Neuron (in vitro differentiated cells): ENCODE measurements around the gene TMOD2.
A peak's percentile ranks its signal among the peaks of the same experiment; 100 is the strongest.
"Not testable (repeated sequence)": the region's sequence is repeated elsewhere in the genome, so short reads cannot be mapped to it uniquely, and the experiment has no call there.

Source experiments
- H2AFZ ChIP-seq: one replicate; pipeline ENCODE4 v1.6.1; 2013; ENCODE audit warnings: low read depth, mild to moderate bottlenecking, inconsistent platforms, low read length, moderate library complexity
- H3K27me3 ChIP-seq: one replicate; pipeline ENCODE4 v1.6.1; 2013; ENCODE audit warnings: low read length; ENCODE audit not compliant: insufficient read depth
- H3K36me3 ChIP-seq: one replicate; pipeline ENCODE4 v1.6.1; 2013; ENCODE audit warnings: low read length; ENCODE audit not compliant: insufficient read depth
- H3K4me1 ChIP-seq: one replicate; pipeline ENCODE4 v1.6.1; 2013; ENCODE audit warnings: low read length; ENCODE audit not compliant: insufficient read depth
- H3K4me3 ChIP-seq: 2 replicates; pipeline ENCODE4 v1.5.1; 2013; ENCODE audit warnings: mild to moderate bottlenecking, low read length, moderate library complexity
- H3K9me3 ChIP-seq: one replicate; pipeline ENCODE4 v1.6.1; 2013; ENCODE audit warnings: low read length

Gene TMOD2

GRCh38 chr15:51766341-51766740 lies 14.9 kb downstream of the TMOD2 start:
- Histone ChIP-seq H3K9me3 (no peaks in the 10 kb centered on the region), H3K36me3 (no peaks in the 10 kb centered on the region), H2AFZ (no peak overlapping the region), H3K27me3 (no peaks in the 10 kb centered on the region), H3K4me1 (peaks cover 7% of the 10 kb centered on the region), H3K4me3 (no peak overlapping the region)

- H2AFZ ChIP-seq, result no peak overlapping the region
- no peaks in the 10 kb centered on the region for H3K36me3 ChIP-seq
- H3K4me3 ChIP-seq, result no peak overlapping the region
- H3K4me1 ChIP-seq, result peaks cover 7% of the 10 kb centered on the region
- no peaks in the 10 kb centered on the region for H3K9me3 ChIP-seq
- H3K27me3 ChIP-seq, result no peaks in the 10 kb centered on the region
These were observed 16.6 kb downstream of the TMOD2 start for GRCh38 chr15:51768018-51768417.

GRCh38 chr15:51770902-51771301 lies 19.5 kb downstream of the TMOD2 start:
- no peak overlapping the region for H3K4me3 ChIP-seq
- H3K9me3 ChIP-seq, result no peaks in the 10 kb centered on the region
- H2AFZ ChIP-seq, result no peak overlapping the region
- H3K36me3 ChIP-seq, result no peaks in the 10 kb centered on the region
- peaks cover 1% of the 10 kb centered on the region for H3K4me1 ChIP-seq
- H3K27me3 ChIP-seq, result no peaks in the 10 kb centered on the region

GRCh38 chr15:51771773-51772172 lies 20.4 kb downstream of the TMOD2 start:
- Histone ChIP-seq H3K27me3 (no peaks in the 10 kb centered on the region), H2AFZ (no peak overlapping the region), H3K36me3 (no peaks in the 10 kb centered on the region), H3K4me1 (no peaks in the 10 kb centered on the region), H3K9me3 (no peaks in the 10 kb centered on the region), H3K4me3 (no peak overlapping the region)

GRCh38 chr15:51774916-51775315 lies 23.5 kb downstream of the TMOD2 start:
- H3K4me3 ChIP-seq, result no peak overlapping the region
- no peaks in the 10 kb centered on the region for H3K36me3 ChIP-seq
- no peaks in the 10 kb centered on the region for H3K4me1 ChIP-seq
- H3K27me3 ChIP-seq, result no peaks in the 10 kb centered on the region
- no peaks in the 10 kb centered on the region for H3K9me3 ChIP-seq
- no peak overlapping the region for H2AFZ ChIP-seq

GRCh38 chr15:51775967-51776816 lies 24.8 kb downstream of the TMOD2 start:
- H2AFZ ChIP-seq, result peak overlapping the region; percentile 1

GRCh38 chr15:51776952-51777569 lies 25.7 kb downstream of the TMOD2 start:
- H3K4me3 ChIP-seq, result no peak overlapping the region
- H3K36me3 ChIP-seq, result no peaks in the 10 kb centered on the region
- no peaks in the 10 kb centered on the region for H3K27me3 ChIP-seq
- peak overlapping the region; percentile 1 for H2AFZ ChIP-seq
- no peaks in the 10 kb centered on the region for H3K4me1 ChIP-seq
- no peaks in the 10 kb centered on the region for H3K9me3 ChIP-seq

More at GRCh38 chr15:51775967-51776816, 24.8 kb downstream of the TMOD2 start:
- Histone ChIP-seq H3K4me3 (no peak overlapping the region), H3K9me3 (no peaks in the 10 kb centered on the region), H3K4me1 (no peaks in the 10 kb centered on the region), H3K36me3 (no peaks in the 10 kb centered on the region), H3K27me3 (no peaks in the 10 kb centered on the region)

- H3K4me3 ChIP-seq, result no peak overlapping the region
- no peaks in the 10 kb centered on the region for H3K27me3 ChIP-seq
These were observed 29.2 kb downstream of the TMOD2 start for GRCh38 chr15:51780636-51781035.

GRCh38 chr15:51781506-51781905 lies 30.1 kb downstream of the TMOD2 start:
- Histone ChIP-seq H3K27me3 (no peaks in the 10 kb centered on the region), H3K36me3 (peaks cover 4% of the 10 kb centered on the region), H3K9me3 (no peaks in the 10 kb centered on the region), H2AFZ (no peak overlapping the region), H3K4me1 (no peaks in the 10 kb centered on the region), H3K4me3 (no peak overlapping the region)

More at GRCh38 chr15:51780636-51781035, 29.2 kb downstream of the TMOD2 start:
- Histone ChIP-seq H2AFZ (no peak overlapping the region), H3K4me1 (no peaks in the 10 kb centered on the region), H3K9me3 (no peaks in the 10 kb centered on the region), H3K36me3 (peaks cover 4% of the 10 kb centered on the region)

- Histone ChIP-seq H3K36me3 (peaks cover 4% of the 10 kb centered on the region), H3K4me3 (no peak overlapping the region), H3K27me3 (no peaks in the 10 kb centered on the region), H3K4me1 (no peaks in the 10 kb centered on the region), H2AFZ (no peak overlapping the region), H3K9me3 (no peaks in the 10 kb centered on the region)
These were observed 31.0 kb downstream of the TMOD2 start for GRCh38 chr15:51782357-51782896.

- H3K9me3 ChIP-seq, result no peaks in the 10 kb centered on the region
- H3K36me3 ChIP-seq, result peaks cover 4% of the 10 kb centered on the region
- H2AFZ ChIP-seq, result no peak overlapping the region
- H3K27me3 ChIP-seq, result no peaks in the 10 kb centered on the region
- no peaks in the 10 kb centered on the region for H3K4me1 ChIP-seq
- no peak overlapping the region for H3K4me3 ChIP-seq
These were observed 32.6 kb downstream of the TMOD2 start for GRCh38 chr15:51783967-51784366.

- H3K4me3 ChIP-seq, H3K4me1 ChIP-seq, H3K36me3 ChIP-seq, H3K27me3 ChIP-seq, H3K9me3 ChIP-seq, H2AFZ ChIP-seq: not testable (repeated sequence)
These were observed 35.7 kb downstream of the TMOD2 start for GRCh38 chr15:51787130-51787529.

GRCh38 chr15:51792474-51792873 lies 41.1 kb downstream of the TMOD2 start:
- not testable (repeated sequence) for H3K36me3 ChIP-seq, H3K27me3 ChIP-seq, H2AFZ ChIP-seq, H3K9me3 ChIP-seq, H3K4me1 ChIP-seq, H3K4me3 ChIP-seq
